Neutrophil (primary cell): ENCODE data around the gene TGM2.
A peak's percentile ranks its signal among the peaks of the same experiment; 100 is the strongest.

ENCODE experiments used
- H3K27ac ChIP-seq: fragments of 200-600 bp; sonication (generic); 2 replicates; pipeline ENCODE4 v1.5.1; 2016; ENCODE audit warnings: mild to moderate bottlenecking, moderate library complexity
- H3K27me3 ChIP-seq: fragments of 200-600 bp; sonication (generic); 2 replicates; pipeline ENCODE4 v1.6.0; 2016; ENCODE audit warnings: mild to moderate bottlenecking
- H3K36me3 ChIP-seq: fragments of 200-600 bp; sonication (generic); 2 replicates; pipeline ENCODE4 v1.5.1; 2017
- H3K4me1 ChIP-seq, 2 experiments: fragments of 200-600 bp in 1 of 2; sonication (generic) in 1 of 2; 1 replicate in 1 of 2; 2 replicates in 1 of 2; pipeline versions ENCODE4 v1.5.1 to v1.6.1; 2013 to 2016; ENCODE audit warnings: low read depth in 1 of 2, low read length in 1 of 2, mild to moderate bottlenecking in 1 of 2, moderate library complexity in 1 of 2; ENCODE audit not compliant: control insufficient read depth in 1 of 2, insufficient read depth in 1 of 2
- H3K4me3 ChIP-seq, 2 experiments: fragments of 200-600 bp in 1 of 2; sonication (generic) in 1 of 2; 1 replicate in 1 of 2; 2 replicates in 1 of 2; pipeline ENCODE4 v1.5.1; 2013 to 2016; ENCODE audit warnings: low read depth in 1 of 2, low read length in 1 of 2, mild to moderate bottlenecking in 1 of 2, moderate library complexity in 1 of 2
- H3K9me3 ChIP-seq: fragments of 200-600 bp; sonication (generic); 2 replicates; pipeline ENCODE4 v1.5.1; 2016
- CTCF ChIP-seq: fragments of 200-600 bp; sonication (generic); IDR thresholded peaks from 2 replicates; pipeline ENCODE4 v1.5.1; 2016; ENCODE audit warnings: antibody characterized with exemption

TGM2 gene

GRCh38 chr20:38170826-38171674 is 6.0 kb upstream of the TGM2 start:
- Histone ChIP-seq H3K9me3 (no peaks in the 10 kb centered on the region), H3K36me3 (no peaks in the 10 kb centered on the region), H3K4me3 (no peak overlapping the region), H3K27me3 (peaks cover 9% of the 10 kb centered on the region), H3K4me1 (peaks cover 34 to 38% of the 10 kb centered on the region in 2 experiments), H3K27ac (no peak overlapping the region)
- TF ChIP-seq CTCF = no peak

DNA sequence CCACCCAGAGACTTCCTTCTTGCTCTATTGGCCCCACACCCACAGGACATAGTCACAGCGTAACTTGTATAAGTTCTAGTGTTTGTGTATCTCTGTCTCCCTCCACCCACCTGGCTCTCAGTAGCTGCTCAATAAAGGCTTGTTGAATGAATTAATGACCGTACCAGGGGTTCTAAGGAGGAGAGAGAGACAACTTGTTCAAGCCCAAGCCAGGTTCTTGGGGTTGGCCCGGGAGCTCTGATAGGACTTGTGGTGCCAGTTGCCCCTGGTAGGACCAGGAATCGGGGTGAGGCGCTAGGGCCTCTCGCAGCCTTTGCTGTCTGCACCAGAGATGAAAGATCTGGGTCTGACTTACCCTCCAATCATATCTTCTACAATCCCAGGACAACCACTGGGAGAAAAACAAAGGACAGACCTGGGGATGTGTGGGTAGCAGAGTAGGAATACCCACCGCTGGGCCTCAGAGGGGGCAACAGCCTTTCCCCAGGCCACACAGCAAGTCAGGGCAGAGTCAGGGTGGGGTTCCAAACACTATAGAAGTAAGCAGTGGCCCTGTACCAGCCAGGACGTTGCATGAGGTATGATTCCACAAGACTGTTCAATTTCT is 5.3 kb upstream of the TGM2 start:
- Histone ChIP-seq H3K9me3 (no peaks in the 10 kb centered on the region), H3K4me1 (peaks cover 41 to 43% of the 10 kb centered on the region in 2 experiments), H3K4me3 (no peak overlapping the region), H3K27me3 (peaks cover 9% of the 10 kb centered on the region), H3K27ac (peak overlapping the region; percentile 90), H3K36me3 (no peaks in the 10 kb centered on the region)
- TF ChIP-seq CTCF = no peak

DNA sequence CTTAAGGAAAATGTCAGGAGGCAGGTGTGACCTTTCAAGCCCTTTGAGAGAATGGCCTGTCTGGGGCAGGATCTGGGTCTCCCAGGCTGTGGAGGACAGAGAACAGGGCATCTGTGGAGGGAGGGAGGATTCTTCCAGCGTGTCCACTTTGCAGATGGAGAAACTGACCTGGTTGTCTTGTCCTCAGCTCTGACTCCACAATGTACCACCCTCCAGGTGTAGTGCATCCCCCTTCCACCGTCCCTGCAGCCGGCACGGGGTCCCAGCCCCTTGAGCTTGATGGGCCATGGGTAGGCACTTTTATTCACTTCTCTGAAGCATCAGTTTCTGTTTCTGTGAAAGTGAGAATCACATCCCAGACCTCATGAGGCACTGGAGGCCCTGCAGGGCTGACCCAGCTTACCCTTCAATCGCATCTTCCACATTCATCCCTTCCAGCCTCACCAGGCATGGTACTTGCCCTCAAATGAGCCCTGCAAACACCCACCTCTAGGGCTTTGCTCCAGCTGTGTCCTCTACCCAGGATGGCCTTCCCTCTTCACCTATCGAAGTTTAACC is 4.6 kb upstream of the TGM2 start:
- peaks cover 14% of the 10 kb centered on the region for H3K27me3 ChIP-seq
- no peak for TF ChIP-seq CTCF
- peak overlapping the region in 1 of 2 experiments; percentile 25 for H3K4me3 ChIP-seq
- no peaks in the 10 kb centered on the region for H3K36me3 ChIP-seq
- H3K27ac ChIP-seq = peak overlapping the region; percentile 90
- H3K9me3 ChIP-seq = no peaks in the 10 kb centered on the region
- peaks cover 47 to 49% of the 10 kb centered on the region in 2 experiments for H3K4me1 ChIP-seq

GRCh38 chr20:38168791-38169589 is 3.9 kb upstream of the TGM2 start:
- Histone ChIP-seq H3K9me3 (no peaks in the 10 kb centered on the region), H3K4me3 (peak overlapping the region in 1 of 2 experiments; percentile 25), H3K27me3 (peaks cover 22% of the 10 kb centered on the region), H3K27ac (peak overlapping the region; percentile 90), H3K36me3 (no peaks in the 10 kb centered on the region), H3K4me1 (peaks cover 47 to 49% of the 10 kb centered on the region in 2 experiments)
- no peak for TF ChIP-seq CTCF
